Skin epidermis (tissue), 12 donors: Measurements from ENCODE around the gene SYNGR2.
"Not testable (repeated sequence)": the region's sequence is repeated elsewhere in the genome, so short reads cannot be mapped to it uniquely, and the experiment has no call there.

ENCODE experiments used
- H3K27ac ChIP-seq, 21 experiments: fragments of 200-600 bp; sonication (generic) in 11 of 21; one replicate each; pipeline ENCODE4 v1.5.0; 2020; ENCODE audit warnings: mild to moderate bottlenecking in 3 of 21, inconsistent platforms in 2 of 21, moderate library complexity in 2 of 21
- H3K4me3 ChIP-seq, 7 experiments: fragments of 200-600 bp; sonication (generic) in 2 of 7; one replicate each; pipeline ENCODE4 v1.5.0; 2020; ENCODE audit warnings: inconsistent platforms in 2 of 7, mild to moderate bottlenecking in 2 of 7, moderate library complexity in 1 of 7

The SYNGR2 gene

DNA sequence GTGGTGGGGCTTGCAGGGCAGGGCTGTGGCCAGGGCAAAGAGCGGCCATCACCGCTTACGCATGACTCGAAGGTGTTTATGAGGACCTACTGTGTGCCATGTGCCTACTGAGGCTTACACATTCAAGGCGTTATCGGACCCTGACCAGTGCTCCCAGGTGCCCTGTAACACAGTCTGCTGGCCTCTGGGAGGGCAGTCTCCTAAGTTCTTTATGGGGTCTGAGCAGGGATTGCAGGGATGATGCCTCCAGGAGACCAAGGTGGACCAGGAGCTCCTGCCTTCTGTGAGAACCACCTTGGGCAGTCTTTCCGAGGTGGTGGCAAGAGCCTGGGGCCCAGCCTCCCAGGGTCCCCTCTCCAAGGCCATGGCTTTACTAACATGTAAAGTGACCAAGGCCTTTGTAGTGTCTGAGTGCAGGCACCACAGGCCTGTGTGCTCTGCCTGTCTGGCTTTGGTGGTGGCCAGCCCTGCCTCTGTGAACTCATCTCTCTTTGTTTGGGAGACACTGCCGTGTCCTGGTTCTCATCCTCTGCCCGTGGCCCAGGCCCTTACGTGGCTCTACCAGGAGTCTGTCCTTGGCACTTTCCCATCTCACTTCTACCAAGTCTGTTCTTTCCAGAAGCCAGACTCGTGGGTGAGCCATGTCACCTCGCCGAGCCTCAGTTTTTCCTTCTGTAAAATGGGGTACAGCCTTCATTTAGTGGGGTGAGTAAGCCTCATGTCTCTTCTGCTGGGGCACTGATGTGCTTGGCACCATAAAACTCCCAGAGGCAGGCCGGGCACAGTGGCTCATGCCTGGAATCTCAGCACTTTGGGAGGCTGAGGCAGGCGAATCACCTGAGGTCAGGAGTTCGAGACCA is 3.4 kb upstream of the SYNGR2 start:
- no peak overlapping the region for H3K4me3 ChIP-seq
- peak overlapping the region in 1 of 21 experiments; percentile 6 for H3K27ac ChIP-seq

- no peak overlapping the region for H3K27ac ChIP-seq
- H3K4me3 ChIP-seq, result no peak overlapping the region
Measured at GRCh38 chr17:78166416-78166815, 2.0 kb upstream of the SYNGR2 start.

DNA sequence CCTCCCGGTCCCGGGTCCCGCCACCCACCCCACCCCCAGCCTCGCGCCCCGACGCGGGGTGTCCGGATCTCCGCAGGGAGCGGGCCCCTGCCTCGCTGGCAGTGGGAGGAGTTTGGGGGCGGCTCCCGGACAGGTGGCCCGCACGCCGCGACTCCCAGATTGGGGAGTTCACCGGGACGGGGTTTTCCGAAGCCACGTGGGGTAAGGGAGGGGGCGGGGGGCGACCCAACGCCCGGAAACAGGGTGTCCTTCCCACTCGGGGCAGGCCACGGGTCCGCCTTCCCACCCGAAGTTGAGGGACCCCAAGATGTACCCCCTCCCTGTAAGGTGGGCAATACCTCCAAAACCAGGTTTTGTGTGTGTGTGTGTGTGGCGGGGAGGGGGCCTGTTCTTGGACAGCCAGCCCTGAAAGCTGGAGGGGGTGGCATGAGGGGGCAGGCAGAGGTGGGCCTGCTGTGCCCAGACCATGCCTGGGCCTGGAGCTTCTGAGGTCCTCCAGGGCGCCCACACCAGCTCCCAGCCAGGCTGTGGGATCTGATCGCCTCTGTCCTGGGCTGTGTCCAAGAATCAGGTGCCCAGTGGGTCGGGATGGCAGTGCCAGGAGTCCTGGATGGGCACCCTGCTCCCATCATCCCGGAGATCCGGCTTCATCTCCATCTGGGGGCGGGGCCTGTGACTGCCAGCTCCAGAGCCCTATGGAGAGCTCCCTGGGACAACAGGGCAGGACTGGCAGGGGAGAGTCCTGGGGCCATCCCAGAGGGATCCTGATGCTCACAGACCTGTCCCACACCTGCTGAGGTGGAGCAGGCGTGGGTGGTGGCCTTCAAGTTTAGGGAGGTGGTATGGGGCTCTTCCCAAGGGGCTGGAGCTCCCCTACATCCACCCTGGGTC is 767 bp downstream of the SYNGR2 start:
- H3K27ac ChIP-seq, result peak overlapping the region; percentile 54 to 99 (median 94)
- H3K4me3 ChIP-seq, result peak overlapping the region; percentile 62 to 95 (median 76)

GRCh38 chr17:78170692-78171590 is 2.6 kb downstream of the SYNGR2 start:
- Histone ChIP-seq H3K27ac (peak overlapping the region in 11 of 21 experiments; percentile 12 to 84 (median 47)), H3K4me3 (no peak overlapping the region)

DNA sequence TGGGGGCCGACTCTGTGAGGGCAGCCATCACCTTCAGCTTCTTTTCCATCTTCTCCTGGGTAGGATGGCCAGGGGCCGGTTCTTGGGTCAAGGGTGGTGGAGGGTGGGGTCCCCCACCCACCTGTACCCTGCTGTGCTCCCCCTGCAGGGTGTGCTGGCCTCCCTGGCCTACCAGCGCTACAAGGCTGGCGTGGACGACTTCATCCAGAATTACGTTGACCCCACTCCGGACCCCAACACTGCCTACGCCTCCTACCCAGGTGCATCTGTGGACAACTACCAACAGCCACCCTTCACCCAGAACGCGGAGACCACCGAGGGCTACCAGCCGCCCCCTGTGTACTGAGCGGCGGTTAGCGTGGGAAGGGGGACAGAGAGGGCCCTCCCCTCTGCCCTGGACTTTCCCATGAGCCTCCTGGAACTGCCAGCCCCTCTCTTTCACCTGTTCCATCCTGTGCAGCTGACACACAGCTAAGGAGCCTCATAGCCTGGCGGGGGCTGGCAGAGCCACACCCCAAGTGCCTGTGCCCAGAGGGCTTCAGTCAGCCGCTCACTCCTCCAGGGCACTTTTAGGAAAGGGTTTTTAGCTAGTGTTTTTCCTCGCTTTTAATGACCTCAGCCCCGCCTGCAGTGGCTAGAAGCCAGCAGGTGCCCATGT is 3.3 kb downstream of the SYNGR2 start:
- H3K27ac ChIP-seq, result peak overlapping the region in 17 of 21 experiments; percentile 4 to 85 (median 47)
- H3K4me3 ChIP-seq, result not testable (repeated sequence)

GRCh38 chr17:78172249-78173051 is 4.1 kb downstream of the SYNGR2 start:
- H3K27ac ChIP-seq, result peak overlapping the region in 18 of 21 experiments; percentile 4 to 85 (median 64)
- no peak overlapping the region for H3K4me3 ChIP-seq

- Histone ChIP-seq H3K4me3 (no peak overlapping the region), H3K27ac (peak overlapping the region in 17 of 21 experiments; percentile 14 to 85 (median 66))
Measured at GRCh38 chr17:78173097-78173715, 4.8 kb downstream of the SYNGR2 start.

GRCh38 chr17:78174346-78174869 is 6.0 kb downstream of the SYNGR2 start:
- H3K4me3 ChIP-seq, result no peak overlapping the region
- peak overlapping the region in 19 of 21 experiments; percentile 1 to 85 (median 66) for H3K27ac ChIP-seq

DNA sequence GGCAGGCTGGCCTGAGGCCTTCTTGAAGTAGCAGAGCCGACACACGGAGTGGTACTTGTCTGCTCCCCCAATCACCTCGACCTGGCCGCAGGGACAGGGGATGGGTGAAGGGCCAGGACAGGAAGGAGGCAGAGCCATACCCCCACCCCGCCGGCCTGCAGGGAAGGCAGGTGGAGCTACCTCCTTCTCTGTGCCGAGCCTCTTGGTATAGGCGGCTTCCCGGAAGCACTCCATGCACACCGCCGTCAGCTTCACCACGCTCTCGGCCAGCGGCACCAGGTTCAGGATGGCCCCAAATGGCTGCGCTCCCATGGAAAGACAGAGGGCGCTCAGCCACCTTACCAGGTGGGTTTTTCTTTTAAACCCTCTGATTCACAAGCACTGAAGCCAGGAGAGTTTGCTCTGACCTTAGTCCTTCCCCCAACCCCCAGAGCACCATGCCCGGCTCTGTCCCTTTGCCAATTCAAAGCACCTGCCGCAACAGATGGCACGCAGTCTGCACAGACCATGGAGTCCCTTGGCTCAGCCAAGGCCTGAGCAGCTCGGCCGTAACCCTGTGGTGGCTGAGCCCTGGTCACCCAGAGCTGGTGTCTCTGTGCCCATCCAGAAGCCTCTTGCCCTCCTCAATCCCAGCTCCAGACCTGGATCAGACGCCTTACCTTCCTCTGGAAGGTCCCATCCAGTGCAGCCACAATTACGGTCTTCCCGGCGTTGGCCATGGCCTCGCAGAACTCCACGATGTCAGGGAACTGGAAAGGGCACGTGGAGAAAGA is 6.7 kb downstream of the SYNGR2 start:
- peak overlapping the region in 19 of 21 experiments; percentile 1 to 85 (median 66) for H3K27ac ChIP-seq
- H3K4me3 ChIP-seq, result no peak overlapping the region

GRCh38 chr17:78175643-78175981 is 7.2 kb downstream of the SYNGR2 start:
- peak overlapping the region in 9 of 21 experiments; percentile 1 to 84 (median 73) for H3K27ac ChIP-seq
- H3K4me3 ChIP-seq, result no peak overlapping the region

DNA sequence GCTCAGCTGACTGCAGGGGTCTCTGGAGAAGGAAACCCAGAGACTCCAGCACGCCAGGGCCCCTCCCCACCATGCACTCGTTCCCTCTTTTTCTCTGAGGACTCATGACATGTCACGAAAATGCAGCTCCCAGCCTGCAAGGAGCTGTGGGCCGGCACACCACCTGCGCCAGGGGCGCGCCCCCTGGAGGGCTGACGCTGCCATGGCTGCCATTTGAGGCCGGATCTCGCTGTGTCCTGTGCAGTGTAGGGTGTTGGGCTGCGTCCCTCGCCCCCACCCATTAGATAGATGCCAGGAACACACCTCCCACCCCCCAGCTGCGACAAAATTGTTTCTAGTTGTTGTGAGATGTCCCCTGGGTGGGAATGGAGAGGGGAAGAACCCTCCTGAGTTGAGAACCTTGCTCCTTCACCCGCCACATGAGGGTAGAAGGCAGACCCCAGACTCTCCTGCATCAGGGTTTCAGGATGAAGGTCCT is 8.2 kb downstream of the SYNGR2 start:
- Histone ChIP-seq H3K4me3 (no peak overlapping the region), H3K27ac (peak overlapping the region in 1 of 21 experiments; percentile 10)

- Histone ChIP-seq H3K4me3 (no peak overlapping the region), H3K27ac (peak overlapping the region in 3 of 21 experiments; percentile 16 to 36 (median 33))
Measured at GRCh38 chr17:78179372-78179771, 11.0 kb downstream of the SYNGR2 start.

DNA sequence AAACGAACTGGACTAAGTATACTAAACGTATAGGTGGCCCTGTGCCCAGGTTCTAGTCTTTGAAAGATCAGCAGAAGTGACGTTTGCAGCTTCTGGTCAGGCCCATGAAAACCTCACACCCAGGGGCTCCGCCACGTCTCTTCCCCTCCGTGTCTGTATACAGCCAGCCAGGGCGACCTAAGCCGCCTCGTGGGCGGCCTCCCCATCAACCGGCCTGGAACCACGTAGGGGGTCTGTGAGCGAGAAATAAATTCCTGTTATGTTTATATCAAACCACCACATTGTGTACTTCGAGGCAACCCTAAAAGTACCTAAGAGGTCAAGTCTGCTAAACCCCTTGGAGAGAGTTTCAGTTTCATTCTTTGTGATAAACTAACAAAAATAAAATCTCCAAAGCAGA is 11.7 kb downstream of the SYNGR2 start:
- H3K27ac ChIP-seq, result peak overlapping the region in 7 of 21 experiments; percentile 11 to 40 (median 36)
- H3K4me3 ChIP-seq, result no peak overlapping the region

- Histone ChIP-seq H3K4me3 (no peak overlapping the region), H3K27ac (peak overlapping the region in 4 of 21 experiments; percentile 11 to 40 (median 26))
Measured at GRCh38 chr17:78180508-78180907, 12.1 kb downstream of the SYNGR2 start.

DNA sequence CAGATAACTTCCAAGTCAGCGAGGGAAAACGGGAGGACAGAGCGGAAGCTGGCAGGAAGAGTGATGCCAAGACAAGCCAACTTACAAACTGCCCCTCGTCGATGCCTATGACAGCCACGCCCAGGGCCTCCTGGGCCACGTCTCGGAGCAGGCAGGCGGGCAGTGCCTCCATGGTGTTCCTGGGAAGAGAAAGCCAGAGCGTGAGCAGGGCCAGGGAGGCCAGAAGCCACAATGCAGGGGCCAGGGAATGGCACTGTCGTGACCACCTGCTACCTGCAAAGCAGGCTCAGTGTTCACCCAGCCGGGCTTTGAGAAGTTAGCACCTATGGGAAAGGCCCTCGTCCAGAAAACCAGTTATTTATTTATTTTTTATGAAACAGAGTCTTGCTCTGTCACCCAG is 14.1 kb downstream of the SYNGR2 start:
- H3K4me3 ChIP-seq, result no peak overlapping the region
- no peak overlapping the region for H3K27ac ChIP-seq

- H3K27ac ChIP-seq, result no peak overlapping the region
- no peak overlapping the region for H3K4me3 ChIP-seq
Measured at GRCh38 chr17:78183916-78184315, 15.5 kb downstream of the SYNGR2 start.

- no peak overlapping the region for H3K27ac ChIP-seq
- no peak overlapping the region for H3K4me3 ChIP-seq
Measured at GRCh38 chr17:78184351-78184750, 16.0 kb downstream of the SYNGR2 start.
